NCI-H446 treated with DMSO at 0.1 percent for 48 hours (cell line): Measurements from ENCODE around the gene SAMM50.

Source experiments
- DNase-seq: peaks from one replicate; lab custom pipeline; 2025; lab: John Stamatoyannopoulos, UW

SAMM50 gene

DNA sequence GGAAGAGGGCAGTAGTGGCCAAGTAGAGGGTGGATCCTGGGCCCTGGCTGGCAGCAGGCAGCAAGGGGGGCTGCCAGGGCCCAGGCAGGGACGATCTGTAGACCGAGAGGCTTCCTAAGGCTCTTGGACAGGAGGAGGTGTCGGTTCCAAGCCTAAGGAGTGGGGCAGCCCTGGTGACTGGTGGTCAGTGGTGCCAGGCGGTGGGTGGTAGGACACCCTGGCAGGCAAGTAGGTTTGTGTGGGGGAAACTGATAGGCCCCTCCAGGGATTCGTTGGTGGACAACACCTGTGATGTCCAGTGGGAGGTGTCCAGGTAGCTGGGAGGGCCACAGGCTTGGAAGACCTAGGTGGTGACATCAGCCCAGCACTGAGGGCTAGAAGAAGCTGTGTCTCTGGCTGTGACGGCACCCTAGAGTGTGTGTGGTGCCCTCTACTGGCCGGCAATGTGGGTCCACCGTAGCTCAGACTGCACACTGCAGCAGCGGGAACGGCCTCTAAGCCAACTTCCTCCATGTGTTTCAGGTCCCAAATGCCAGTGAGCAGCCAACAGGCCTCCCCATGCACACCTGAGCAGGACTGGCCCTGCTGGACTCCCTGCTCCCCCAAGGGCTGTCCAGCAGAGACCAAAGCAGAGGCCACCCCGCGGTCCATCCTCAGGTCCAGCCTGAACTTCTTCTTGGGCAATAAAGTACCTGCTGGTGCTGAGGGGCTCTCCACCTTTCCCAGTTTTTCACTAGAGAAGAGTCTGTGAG is 9.4 kb upstream of the SAMM50 start:
- DNase-seq: no peak

DNA sequence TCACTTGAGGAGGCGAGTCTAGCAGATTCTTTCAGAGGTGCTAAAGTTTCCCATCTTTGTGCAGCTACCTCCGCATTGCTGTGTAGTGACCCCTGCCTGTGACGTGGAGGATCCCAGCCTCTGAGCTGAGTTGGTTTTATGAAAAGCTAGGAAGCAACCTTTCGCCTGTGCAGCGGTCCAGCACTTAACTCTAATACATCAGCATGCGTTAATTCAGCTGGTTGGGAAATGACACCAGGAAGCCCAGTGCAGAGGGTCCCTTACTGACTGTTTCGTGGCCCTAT is 8.9 kb upstream of the SAMM50 start:
- DNase-seq: no peak

DNA sequence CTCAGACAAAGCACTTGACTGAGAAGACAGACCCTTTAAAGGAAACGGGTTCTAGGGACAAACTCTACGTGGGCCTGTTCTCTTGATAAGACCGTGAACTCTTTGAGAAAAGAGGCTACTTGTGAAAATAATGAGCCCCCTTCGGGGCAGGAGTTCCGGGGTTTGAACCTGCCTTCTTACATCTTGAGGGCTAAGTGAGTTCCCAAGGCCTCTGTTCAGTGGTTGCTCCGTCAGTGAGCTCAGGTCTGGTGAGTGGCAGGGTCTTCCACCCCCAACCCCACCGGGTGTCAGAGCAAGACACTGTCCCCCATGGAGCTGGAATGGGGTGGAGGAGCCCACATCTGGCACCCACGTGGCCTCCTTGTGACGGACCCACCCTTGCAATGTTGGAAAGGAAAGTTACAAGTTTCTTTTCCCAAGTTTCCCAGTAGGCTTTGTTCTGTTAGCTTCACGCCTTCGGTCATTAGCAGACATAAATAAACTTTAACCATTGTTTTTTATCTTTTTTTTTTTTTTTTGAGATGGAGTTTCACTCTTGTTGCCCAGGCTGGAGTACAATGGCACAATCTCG is 6.3 kb upstream of the SAMM50 start:
- no peak for DNase-seq

DNA sequence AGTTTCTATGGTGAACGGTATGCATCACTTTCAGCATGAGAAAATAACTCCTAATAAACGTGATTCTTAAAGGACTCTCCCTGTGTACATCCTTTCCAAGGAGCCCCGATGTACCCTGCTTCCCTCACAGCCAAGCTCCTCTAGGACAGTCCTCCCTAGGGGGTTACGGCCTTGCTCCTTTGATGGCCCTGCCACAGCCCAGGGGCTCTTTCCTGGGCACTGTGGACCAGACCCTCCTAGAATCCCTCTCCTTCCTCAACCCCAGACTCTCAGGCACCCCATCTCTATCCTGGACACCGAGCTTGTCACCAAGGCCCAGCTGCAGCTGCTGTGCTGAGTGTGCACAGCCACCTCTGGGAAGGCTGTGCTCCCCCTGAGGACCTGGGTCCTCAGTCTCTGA is 3.9 kb upstream of the SAMM50 start:
- no peak for DNase-seq

DNA sequence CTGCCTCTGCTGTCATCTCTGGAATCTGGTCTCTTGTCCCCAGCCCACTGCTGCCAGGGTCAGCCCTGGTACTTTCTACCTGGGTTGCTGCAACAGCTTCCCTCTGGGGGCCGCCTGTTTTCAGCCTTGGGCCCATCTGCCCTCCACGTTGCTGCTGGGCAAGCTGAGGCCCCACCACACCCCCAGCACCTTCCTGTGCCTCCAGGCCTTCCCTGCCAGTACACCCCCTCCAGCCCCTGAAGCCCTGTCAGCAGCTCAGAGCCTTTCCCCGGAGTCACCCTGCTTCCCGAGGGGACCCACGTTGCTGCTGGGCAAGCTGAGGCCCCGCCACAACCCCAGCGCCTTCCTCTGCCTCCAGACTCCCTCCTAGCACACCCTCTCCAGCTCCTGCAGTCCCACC is 3.3 kb upstream of the SAMM50 start:
- DNase-seq: no peak

DNA sequence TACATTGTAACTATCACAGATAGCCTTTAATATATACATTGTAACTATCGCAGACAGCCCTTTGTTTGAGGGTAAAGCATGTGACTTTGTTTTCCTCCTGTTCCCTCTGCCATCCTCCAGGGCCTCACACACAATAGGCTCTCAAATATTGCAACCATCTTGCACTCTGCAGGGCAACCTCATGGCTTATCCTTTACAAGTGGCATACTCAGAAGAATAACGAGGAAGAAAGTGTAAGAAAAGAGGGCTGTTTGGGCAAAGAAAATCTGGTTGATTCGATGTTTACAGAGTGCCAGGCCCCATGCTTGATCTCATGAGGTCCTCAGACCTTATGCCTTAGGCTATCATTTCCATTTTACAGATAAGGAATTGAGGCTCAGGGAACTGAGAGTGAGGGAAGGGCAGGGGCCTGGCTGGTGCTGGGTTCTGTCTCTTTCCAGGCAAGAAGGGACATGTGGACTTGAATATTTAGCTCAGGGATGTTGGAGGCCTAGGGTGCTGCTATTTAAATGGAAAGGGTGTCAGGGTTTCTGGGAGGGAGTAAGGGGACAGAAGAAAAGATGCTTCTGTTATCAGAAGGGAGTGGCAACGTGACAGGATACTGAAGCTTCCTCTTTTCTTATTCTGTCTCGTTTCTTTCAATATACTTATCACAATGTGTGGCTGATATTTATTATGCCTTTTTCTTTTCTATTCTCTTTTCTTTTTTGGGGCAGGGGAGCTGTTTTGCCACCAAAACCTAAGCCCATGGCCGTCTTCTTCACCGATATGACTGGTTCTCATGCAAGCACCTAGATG is 1.1 kb upstream of the SAMM50 start:
- DNase-seq: no peak

DNA sequence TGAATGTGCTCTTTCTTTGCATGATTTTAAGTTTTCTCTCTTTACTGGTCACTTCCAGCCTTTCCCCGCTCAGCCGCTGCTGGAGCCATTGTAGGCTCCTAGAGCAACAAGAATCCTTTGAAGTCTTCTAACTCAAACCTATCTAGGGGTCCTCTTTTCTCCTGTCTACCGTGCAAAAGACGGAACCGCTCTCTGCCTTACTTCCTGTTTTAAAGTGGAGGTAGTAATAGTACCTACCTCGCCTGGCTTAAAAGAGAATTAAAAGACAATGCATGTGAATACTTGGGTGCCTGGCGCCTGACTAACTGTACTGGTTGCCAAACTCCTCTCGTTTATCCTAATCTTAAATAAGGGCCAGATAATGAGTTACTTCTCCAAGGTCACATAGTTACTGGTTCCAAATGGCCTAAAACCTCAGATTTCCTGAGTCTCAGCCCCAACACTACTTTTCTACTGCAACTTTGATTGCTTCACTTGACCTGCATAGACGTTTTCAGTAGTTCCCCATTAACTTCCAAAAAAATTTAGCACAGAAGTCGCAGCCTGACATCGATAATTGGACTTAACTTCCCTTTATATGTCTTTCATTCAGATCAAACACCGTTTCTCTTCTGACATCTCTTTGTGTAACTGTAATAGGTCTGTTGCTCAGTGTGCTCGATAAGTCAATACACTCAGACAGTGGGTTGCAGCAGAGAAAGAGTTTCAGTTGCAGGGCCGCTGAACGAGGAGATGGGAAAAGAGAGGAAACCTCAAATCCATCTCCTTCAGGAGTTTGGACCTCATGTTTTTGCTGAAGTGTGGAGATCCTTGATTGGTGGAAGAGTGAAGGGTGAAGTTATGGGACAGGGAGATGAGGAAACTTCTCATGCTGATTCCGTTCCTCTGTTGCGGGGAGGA is 891 bp downstream of the SAMM50 start:
- DNase-seq: no peak

DNA sequence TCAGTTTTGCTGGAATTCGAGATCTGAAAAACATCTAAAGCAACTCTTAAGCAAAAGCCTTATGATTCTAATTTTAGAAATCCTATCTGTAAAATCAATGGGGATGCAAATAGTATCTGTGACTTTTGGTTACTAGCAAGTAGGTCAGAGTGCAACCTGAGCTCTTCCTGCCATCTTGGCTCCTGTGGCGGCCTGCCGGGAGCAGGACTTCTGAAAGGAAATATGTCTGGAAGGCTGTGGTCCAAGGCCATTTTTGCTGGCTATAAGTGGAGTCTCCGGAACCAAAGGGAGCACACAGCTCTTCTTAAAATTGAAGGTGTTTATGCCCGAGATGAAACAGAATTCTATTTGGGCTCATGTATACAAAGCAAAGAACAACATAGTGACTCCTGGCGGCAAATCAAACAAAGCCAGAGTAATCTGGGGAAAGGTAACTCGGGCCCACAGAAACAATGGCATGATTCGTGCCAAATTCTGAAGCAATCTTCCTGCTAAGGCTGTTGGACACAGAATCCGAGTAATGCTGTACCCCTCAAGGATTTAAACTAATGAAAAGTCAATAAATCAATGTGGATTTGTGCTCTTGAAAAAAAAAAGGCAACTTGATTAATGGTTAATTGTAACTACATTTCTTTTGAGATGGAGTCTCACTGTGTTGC is 1.7 kb downstream of the SAMM50 start:
- no peak for DNase-seq

DNA sequence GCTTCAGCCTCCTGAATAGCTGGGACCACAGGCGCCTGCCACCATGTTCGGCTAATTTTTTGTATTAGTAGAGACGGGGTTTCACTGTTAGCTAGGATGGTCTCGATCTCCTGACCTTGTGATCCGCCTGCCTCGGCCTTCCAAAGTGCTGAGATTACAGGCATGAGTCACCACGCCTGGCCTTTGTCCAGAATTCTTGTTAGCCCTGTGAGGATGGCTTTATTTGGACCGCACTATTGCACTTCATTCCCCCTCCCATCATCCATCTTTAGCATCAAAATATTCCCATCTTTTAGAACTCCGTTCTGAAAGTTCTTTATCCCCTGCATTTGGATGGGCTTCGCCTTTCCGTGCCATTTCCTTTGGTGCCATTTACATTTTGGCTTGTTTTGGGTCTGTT is 2.6 kb downstream of the SAMM50 start:
- no peak for DNase-seq

DNA sequence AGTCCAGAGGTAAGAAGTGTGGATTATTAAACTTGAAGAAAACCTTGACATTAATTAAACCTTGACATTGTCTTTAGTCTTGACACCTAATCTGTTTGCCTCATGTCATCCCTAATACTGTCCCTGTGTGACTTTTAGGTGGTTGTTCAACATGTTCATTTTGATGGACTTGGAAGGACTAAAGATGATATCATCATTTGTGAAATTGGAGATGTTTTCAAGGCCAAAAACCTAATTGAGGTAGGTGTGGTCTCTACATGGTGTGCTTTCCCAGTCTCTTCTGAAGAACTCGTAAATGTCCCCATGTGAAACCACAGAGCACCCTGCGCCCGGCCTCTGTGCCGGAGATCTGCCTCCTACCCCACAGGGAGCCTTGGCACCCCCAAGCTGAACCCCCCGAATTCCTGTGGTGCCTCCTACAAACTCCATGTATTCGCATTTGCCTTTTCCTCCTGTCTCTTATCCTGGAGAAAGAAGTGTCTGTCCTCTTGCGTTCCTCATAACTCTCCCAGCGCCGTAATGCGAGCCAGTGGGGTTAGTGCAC is 9.1 kb downstream of the SAMM50 start:
- no peak for DNase-seq

DNA sequence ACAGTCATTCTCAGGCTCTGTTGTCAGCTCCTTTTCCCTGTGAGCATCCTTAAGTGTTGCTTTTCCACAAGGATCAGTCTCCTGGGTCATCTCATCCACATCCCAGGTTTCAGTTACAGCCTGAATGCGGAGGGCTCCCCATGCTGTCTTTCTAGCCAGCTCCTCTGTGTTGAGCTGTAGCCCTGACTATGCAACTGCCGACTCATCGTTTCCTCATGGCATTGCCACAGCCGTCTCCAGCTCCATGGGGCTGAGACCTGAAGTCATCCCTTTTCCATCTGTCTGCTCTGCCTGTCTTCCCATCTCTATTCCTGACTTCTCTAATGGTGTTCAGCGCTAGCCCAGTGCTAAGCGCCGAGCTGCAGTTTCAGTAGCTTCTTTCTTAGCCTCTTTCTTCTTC is 11.8 kb downstream of the SAMM50 start:
- DNase-seq: no peak

DNA sequence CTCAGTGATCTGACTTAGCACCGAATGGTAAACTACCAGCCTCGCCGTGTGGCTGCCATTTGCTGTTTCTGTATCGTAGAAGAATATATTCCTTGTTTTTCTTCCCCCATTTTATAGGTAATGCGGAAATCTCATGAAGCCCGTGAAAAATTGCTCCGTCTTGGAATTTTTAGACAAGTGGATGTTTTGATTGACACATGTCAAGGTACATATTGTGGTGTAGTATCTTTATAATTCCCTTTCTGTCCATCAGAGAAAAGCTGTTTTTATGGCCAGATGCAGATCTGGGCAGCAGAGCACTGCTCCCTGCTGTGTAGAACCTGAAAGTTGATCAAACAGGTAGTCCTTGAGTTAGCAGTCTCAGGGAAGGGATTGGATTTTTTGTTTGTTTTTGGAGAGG is 13.4 kb downstream of the SAMM50 start:
- DNase-seq: no peak

DNA sequence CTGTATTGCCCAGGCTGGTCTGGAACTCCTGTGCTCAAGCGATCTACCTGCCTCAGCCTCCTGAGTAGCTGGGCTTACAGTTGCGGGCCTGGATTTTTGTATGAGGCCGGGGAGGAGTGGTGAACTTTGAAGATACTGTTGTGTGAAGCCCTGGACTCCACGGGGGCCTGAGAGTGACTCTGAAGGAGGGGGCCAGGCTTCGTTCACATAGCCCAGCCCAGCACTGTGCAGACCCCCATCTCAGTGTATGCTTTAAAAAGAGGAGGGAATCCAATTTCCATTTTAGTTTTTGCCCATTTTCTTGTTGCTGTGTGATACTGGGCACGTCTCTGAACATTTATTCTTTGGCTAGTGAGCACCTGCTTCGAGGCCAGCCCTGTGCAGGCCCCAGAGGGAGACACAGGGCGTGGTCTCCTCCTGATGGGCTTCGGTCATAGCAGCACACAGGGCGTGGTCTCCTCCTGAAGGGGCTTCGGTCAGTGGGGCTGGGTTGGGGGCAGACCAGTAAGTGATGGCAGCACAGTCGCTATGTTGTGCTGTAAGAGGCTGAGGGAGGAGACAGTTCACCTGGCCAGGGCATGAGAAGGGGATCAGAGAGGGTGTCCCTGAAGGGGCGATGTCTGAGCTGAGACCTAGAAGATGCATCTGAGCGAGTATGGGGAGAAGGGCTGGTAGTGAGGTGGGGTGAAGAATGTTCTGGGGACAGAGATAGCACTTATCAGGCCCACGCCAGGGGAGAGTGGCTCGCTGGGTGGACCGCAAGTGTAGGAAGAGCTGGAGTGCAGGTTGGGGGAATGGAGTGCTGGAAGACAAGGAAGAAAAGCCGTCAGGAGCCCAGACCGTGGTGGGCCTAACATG is 14.0 kb downstream of the SAMM50 start:
- no peak for DNase-seq

DNA sequence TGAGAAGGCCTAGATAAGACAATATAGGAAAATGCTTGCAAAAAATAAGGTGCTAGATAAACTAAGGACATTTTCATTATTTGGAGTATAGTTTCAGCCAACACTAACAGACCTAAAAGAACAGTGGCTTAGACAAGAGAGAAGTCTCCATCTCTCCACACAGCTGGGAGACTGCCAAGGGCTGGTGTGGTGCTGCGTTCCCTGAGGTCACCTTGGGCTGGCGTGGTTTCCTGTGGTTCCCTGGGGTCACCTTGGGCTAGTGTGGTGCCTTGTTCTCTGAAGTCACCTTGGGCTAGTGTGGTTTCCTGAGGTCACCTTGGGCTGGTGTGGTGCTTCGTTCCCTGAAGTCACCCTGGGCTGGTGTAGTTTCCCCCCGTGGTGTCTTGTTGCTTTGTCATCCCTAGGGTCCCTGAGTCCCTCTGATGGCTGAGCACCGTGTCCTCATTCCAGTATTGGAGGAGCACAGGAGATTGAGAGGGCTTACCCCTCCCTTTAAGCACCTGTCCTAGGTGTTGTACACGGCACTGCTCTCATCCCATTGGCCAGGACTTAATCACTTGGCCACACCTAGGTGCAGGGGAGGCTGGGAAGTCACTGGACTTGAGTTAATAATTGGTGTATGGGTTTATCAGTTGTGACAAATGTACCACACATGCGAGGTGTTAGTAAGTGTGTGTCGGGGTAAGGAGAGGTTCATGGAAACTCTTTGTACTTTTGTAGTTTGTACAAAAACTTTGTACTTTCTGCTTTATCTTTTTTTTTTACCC is 14.9 kb downstream of the SAMM50 start:
- no peak for DNase-seq

DNA sequence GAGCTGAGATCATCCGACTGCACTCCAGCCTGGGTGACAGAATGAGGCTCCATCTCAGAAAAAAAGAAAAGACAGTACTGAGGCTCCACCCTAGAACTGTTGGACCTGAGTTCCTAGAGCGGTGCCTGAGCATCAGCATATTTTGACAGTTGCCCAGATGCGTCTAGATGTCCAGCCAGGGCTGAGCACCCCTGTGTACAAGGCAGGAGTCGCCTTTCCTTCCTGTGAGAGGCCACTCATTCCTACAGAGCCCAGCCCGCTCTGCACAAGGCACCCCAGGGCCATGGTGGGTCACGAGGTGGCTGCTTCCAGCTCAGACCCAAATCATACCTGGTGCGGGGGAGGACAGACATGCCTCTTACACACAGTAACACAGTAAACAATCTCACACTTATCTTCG is 15.9 kb downstream of the SAMM50 start:
- DNase-seq: no peak

DNA sequence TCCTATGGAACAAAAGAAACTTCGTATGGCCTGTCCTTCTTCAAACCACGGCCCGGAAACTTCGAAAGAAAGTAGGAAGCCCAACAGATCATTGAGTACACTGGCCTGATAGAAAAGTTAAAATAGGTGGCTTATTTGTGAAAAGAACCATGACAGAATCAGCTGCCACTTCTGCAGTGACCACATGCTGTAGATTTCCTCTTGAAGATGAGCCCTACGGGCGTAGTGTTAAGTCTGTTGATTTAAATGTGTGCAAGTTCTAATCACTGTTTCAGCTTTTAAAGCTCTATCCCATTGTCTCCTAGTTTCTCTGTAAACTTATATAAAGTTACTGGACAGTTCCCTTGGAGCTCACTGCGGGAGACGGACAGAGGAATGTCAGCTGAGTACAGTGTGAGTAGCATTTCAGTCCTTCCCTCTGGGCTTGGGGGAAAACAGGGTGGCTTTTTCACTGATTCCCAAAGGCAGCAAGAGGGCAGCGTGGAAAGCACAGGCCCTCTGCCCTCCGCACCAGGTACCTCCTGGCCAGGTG is 17.8 kb downstream of the SAMM50 start:
- DNase-seq: no peak

DNA sequence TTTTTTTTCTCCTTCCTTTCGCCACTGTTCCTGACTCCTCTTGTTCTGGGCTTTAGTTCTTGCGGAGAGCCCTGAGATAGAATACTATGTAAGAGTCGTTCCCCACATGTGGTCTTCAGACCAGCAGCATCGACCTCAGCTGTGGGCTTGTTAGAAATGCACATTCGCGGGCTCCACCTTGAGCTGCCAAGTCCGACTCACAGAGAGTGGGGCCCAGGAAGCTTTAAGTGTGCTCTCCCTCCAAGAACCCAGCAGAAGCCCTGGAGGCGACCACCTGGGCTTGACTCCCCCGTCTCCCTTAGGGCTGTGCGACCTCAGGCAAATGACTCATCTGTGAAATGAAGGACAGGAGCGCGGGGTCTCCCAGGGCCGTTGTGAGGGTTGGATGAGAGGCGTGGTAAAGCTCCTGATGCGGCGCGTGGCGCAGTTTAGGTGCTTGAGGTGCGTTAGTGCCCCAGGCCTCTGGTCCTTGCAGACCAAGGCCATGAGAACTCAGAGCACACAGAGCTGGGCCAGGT is 18.8 kb downstream of the SAMM50 start:
- DNase-seq: no peak

DNA sequence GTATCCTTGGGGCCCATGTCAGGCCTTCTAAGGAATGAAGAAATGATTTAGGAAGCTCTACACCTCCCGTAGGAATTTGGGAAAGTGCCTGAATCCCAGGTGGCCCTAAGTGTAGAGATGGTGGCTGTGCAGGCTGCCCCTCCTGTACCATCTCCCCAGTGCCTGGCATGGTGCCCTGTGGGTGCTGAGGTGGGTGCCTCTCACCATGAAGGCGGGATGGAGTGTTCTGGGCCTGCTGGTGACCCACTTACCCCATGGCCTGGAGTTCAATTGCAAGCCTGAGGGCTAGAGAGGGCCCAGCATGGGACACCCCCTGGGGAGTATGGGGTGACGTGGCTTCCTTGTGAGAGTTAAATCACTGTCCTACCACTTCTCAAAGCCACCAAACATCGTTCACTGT is 19.8 kb downstream of the SAMM50 start:
- DNase-seq: no peak
